H9 (cell line): ENCODE measurements around the gene SH3RF3. TPM values are rescaled to one million over a fixed set of nuclear protein-coding genes. Genes with fewer than 3 reads are reported as not detected.

ENCODE experiments used
- DNase-seq: peaks from one replicate; pipeline ENCODE4 v3.0.0-alpha.2; 2017
- H2AFZ ChIP-seq: one replicate; pipeline ENCODE4 v1.6.1; 2013; ENCODE audit warnings: mild to moderate bottlenecking, low read length, control low read depth, moderate library complexity
- H2AK5ac ChIP-seq: 2 replicates; pipeline ENCODE4 v1.6.1; 2013; ENCODE audit warnings: low read length, control low read depth, mixed read lengths; ENCODE audit not compliant: insufficient read length
- H2BK120ac ChIP-seq: one replicate; pipeline ENCODE4 v1.6.1; 2013; ENCODE audit warnings: low read depth, mild to moderate bottlenecking, low read length, control low read depth, inconsistent platforms; ENCODE audit not compliant: poor library complexity, severe bottlenecking
- H2BK12ac ChIP-seq: 2 replicates; pipeline ENCODE4 v1.6.1; 2013; ENCODE audit warnings: low read length, control low read depth, mixed read lengths, low read depth; ENCODE audit not compliant: insufficient read length
- H2BK15ac ChIP-seq: 2 replicates; pipeline ENCODE4 v1.6.1; 2013; ENCODE audit warnings: low read depth, low read length, control low read depth
- H2BK20ac ChIP-seq: one replicate; pipeline ENCODE4 v1.6.1; 2013; ENCODE audit warnings: low read depth, mild to moderate bottlenecking, low read length, control low read depth, inconsistent platforms; ENCODE audit not compliant: poor library complexity, severe bottlenecking
- H2BK5ac ChIP-seq: 2 replicates; pipeline ENCODE4 v1.6.1; 2013; ENCODE audit warnings: low read length, control low read depth, mixed read lengths; ENCODE audit not compliant: insufficient read length
- H3K14ac ChIP-seq: 2 replicates; pipeline ENCODE4 v1.6.1; 2013; ENCODE audit warnings: low read length, control low read depth; ENCODE audit not compliant: insufficient read depth
- H3K18ac ChIP-seq: 2 replicates; pipeline ENCODE4 v1.6.1; 2013; ENCODE audit warnings: low read depth, mild to moderate bottlenecking, mixed read lengths, low read length, control low read depth; ENCODE audit not compliant: insufficient read length
- H3K23ac ChIP-seq: 2 replicates; pipeline ENCODE4 v1.6.1; 2013; ENCODE audit warnings: low read length, control low read depth, mixed read lengths, low read depth; ENCODE audit not compliant: insufficient read length
- H3K23me2 ChIP-seq: 2 replicates; pipeline ENCODE4 v1.6.1; 2013; ENCODE audit warnings: low read depth, mild to moderate bottlenecking, mixed read lengths, low read length, control low read depth; ENCODE audit not compliant: insufficient read length, poor library complexity, severe bottlenecking
- H3K27ac ChIP-seq: 2 replicates; pipeline ENCODE4 v1.5.1; 2013; ENCODE audit warnings: low read length, control low read depth, mixed read lengths, low read depth; ENCODE audit not compliant: insufficient read length
- H3K27me3 ChIP-seq: 2 replicates; pipeline ENCODE4 v1.6.1; 2013; ENCODE audit warnings: low read length, control low read depth, inconsistent platforms; ENCODE audit not compliant: insufficient read depth
- H3K4ac ChIP-seq: 2 replicates; pipeline ENCODE4 v1.6.1; 2013; ENCODE audit warnings: low read depth, mild to moderate bottlenecking, control low read depth, inconsistent platforms, low read length, moderate library complexity
- H3K4me1 ChIP-seq: 2 replicates; pipeline ENCODE4 v1.6.1; 2013; ENCODE audit warnings: low read length, control low read depth, inconsistent platforms; ENCODE audit not compliant: insufficient read depth
- H3K4me2 ChIP-seq: 2 replicates; pipeline ENCODE4 v1.6.1; 2013; ENCODE audit warnings: low read length, control low read depth, mixed read lengths; ENCODE audit not compliant: insufficient read length, insufficient read depth
- H3K56ac ChIP-seq: 2 replicates; pipeline ENCODE4 v1.6.1; 2013; ENCODE audit warnings: low read depth, mild to moderate bottlenecking, mixed read lengths, low read length, control low read depth; ENCODE audit not compliant: insufficient read length
- H3K79me1 ChIP-seq: 2 replicates; pipeline ENCODE4 v1.6.1; 2013; ENCODE audit warnings: low read depth, mild to moderate bottlenecking, moderate library complexity, low read length, control low read depth, inconsistent platforms; ENCODE audit not compliant: insufficient read depth, poor library complexity, severe bottlenecking
- H3K79me2 ChIP-seq: 2 replicates; pipeline ENCODE4 v1.6.1; 2013; ENCODE audit warnings: low read length, control low read depth, inconsistent platforms; ENCODE audit not compliant: insufficient read depth
- H3K9ac ChIP-seq: 2 replicates; pipeline ENCODE4 v1.6.1; 2013; ENCODE audit warnings: low read length, control low read depth, mixed read lengths; ENCODE audit not compliant: insufficient read length; ENCODE audit errors: extremely low read depth
- H3K9me3 ChIP-seq: one replicate; pipeline ENCODE4 v1.6.1; 2013; ENCODE audit warnings: low read depth, low read length, inconsistent platforms; ENCODE audit not compliant: control insufficient read depth
- H3T11ph ChIP-seq: one replicate; pipeline ENCODE4 v1.6.1; 2013; ENCODE audit warnings: mild to moderate bottlenecking, low read length, control low read depth, inconsistent platforms
- H4K20me1 ChIP-seq: one replicate; pipeline ENCODE4 v1.6.1; 2013; ENCODE audit not compliant: control insufficient read depth, insufficient read length, insufficient read depth
- H4K5ac ChIP-seq: 2 replicates; pipeline ENCODE4 v1.6.1; 2013; ENCODE audit warnings: low read depth, mild to moderate bottlenecking, mixed read lengths, low read length, control low read depth; ENCODE audit not compliant: insufficient read length
- H4K8ac ChIP-seq: replicated peaks from 2 replicates; pipeline ENCODE4 v1.6.1; 2013; ENCODE audit warnings: low read length, control low read depth, mixed read lengths, low read depth; ENCODE audit not compliant: insufficient read length
- H4K91ac ChIP-seq: 2 replicates; pipeline ENCODE4 v1.6.1; 2013; ENCODE audit warnings: low read depth, mild to moderate bottlenecking, moderate library complexity, mixed read lengths, low read length, control low read depth; ENCODE audit not compliant: insufficient read length
- H3K27ac Mint-ChIP-seq, 3 experiments: 2 replicates in 2 of 3; 3 replicates in 1 of 3; pipeline ENCODE4 v1.8.0; 2020 to 2021; ENCODE audit warnings: mixed read lengths in 3 of 3, mild to moderate bottlenecking in 1 of 3, moderate library complexity in 1 of 3
- H3K27me3 Mint-ChIP-seq: 2 replicates; pipeline ENCODE4 v1.8.0; 2021; ENCODE audit warnings: low read depth, mild to moderate bottlenecking, moderate library complexity, mixed read lengths
- H3K36me3 Mint-ChIP-seq, 3 experiments: 2 replicates in 2 of 3; 3 replicates in 1 of 3; pipeline ENCODE4 v1.8.0; 2020 to 2021; ENCODE audit warnings: low read depth in 3 of 3, mixed read lengths in 3 of 3; ENCODE audit not compliant: insufficient read depth in 1 of 3
- H3K4me1 Mint-ChIP-seq, 2 experiments: 2 replicates each; pipeline ENCODE4 v1.8.0; 2020; ENCODE audit warnings: mixed read lengths in 2 of 2
- H3K4me3 Mint-ChIP-seq, 2 experiments: 2 replicates in 1 of 2; 3 replicates in 1 of 2; pipeline ENCODE4 v1.8.0; 2020 to 2021; ENCODE audit warnings: mild to moderate bottlenecking in 2 of 2, mixed read lengths in 2 of 2, moderate library complexity in 1 of 2
- H3K9me3 Mint-ChIP-seq, 2 experiments: 2 replicates in 1 of 2; 3 replicates in 1 of 2; pipeline ENCODE4 v1.8.0; 2020; ENCODE audit warnings: mild to moderate bottlenecking in 2 of 2, mixed read lengths in 2 of 2, moderate library complexity in 1 of 2
- WGBS: extraction: QIAGEN DNeasy Blood & Tissue Kit; methylation state at CpG from one replicate; pipeline ENCODE4 v1.1.7; 2013; ENCODE audit warnings: missing lambda C conversion rate, low lambda C conversion rate, mixed read lengths; ENCODE audit not compliant: insufficient read length; ENCODE audit errors: extremely low coverage; 5-methylcytosine and 5-hydroxymethylcytosine counted together
- total RNA-seq: library from RNA; stranded (reverse); gene quantifications from 2 replicates; pipeline ENCODE4 v1.2.1, GENCODE V29; 2021
- TF ChIP-seq, protein P1 (sequence below): fragments of 200-600 bp; sonication (generic); conservative IDR thresholded peaks from 3 replicates; pipeline ENCODE4 v1.8.0; 2021; ENCODE audit warnings: antibody characterized with exemption, mild to moderate bottlenecking

Gene SH3RF3
- total RNA-seq, 1 experiment from 2014 or later, result 0.46 TPM

- Histone ChIP-seq H4K91ac (no peak overlapping the region), H3T11ph (no peak overlapping the region), H2BK120ac (no peak overlapping the region), H3K23ac (no peak overlapping the region), H3K18ac (no peak overlapping the region), H2BK5ac (no peak overlapping the region), H3K9ac (no peak overlapping the region), H2BK15ac (no peak overlapping the region), H3K27me3 (no peaks in the 10 kb centered on the region), H3K23me2 (no peaks in the 10 kb centered on the region), H2BK20ac (no peak overlapping the region), H3K4me1 (no peaks in the 10 kb centered on the region), H2AK5ac (no peak overlapping the region), H2AFZ (no peak overlapping the region), H4K5ac (no peak overlapping the region), H3K4ac (no peak overlapping the region), H2BK12ac (no peak overlapping the region), H4K20me1 (no peaks in the 10 kb centered on the region), H4K8ac (no peak overlapping the region), H3K79me1 (no peaks in the 10 kb centered on the region), H3K4me2 (no peak overlapping the region), H3K27ac (no peak overlapping the region), H3K79me2 (no peaks in the 10 kb centered on the region), H3K9me3 (no peaks in the 10 kb centered on the region), H3K56ac (no peak overlapping the region), H3K14ac (no peak overlapping the region)
- H3K27ac Mint-ChIP-seq, result no peak overlapping the region; a peak in 1 of 7 replicates
- no peak overlapping the region for H3K4me3 Mint-ChIP-seq
- no peaks in the 10 kb centered on the region for H3K36me3 Mint-ChIP-seq
- H3K4me1 Mint-ChIP-seq, result no peaks in the 10 kb centered on the region
- peak; percentile 15 for DNase-seq
- H3K27me3 Mint-ChIP-seq, result no peaks in the 10 kb centered on the region
- no CpG with 5 or more reads among the region's 18 CpGs for WGBS
- no peaks in the 10 kb centered on the region for H3K9me3 Mint-ChIP-seq
- TF ChIP-seq, protein P1, sequence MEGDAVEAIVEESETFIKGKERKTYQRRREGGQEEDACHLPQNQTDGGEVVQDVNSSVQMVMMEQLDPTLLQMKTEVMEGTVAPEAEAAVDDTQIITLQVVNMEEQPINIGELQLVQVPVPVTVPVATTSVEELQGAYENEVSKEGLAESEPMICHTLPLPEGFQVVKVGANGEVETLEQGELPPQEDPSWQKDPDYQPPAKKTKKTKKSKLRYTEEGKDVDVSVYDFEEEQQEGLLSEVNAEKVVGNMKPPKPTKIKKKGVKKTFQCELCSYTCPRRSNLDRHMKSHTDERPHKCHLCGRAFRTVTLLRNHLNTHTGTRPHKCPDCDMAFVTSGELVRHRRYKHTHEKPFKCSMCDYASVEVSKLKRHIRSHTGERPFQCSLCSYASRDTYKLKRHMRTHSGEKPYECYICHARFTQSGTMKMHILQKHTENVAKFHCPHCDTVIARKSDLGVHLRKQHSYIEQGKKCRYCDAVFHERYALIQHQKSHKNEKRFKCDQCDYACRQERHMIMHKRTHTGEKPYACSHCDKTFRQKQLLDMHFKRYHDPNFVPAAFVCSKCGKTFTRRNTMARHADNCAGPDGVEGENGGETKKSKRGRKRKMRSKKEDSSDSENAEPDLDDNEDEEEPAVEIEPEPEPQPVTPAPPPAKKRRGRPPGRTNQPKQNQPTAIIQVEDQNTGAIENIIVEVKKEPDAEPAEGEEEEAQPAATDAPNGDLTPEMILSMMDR, result no peak
Measured at GRCh38 chr2:109371481-109372170, 242.6 kb downstream of the SH3RF3 start.
